C4-2B (cell line): Measurements from ENCODE around the gene QSOX2.

ENCODE experiments used
- H3K27ac ChIP-seq: fragments of 450-650 bp; 2 replicates; pipeline ENCODE4 v1.5.1; 2017
- CTCF ChIP-seq: fragments of 450-650 bp; conservative IDR thresholded peaks from 2 replicates; pipeline ENCODE4 v1.5.1; 2017; ENCODE audit warnings: mild to moderate bottlenecking
- ZFX ChIP-seq: fragments of 450-650 bp; IDR thresholded peaks from 2 replicates; pipeline ENCODE4 v1.6.1; 2017

Gene QSOX2

GRCh38 chr9:136285501-136286358 lies 40.1 kb upstream of the QSOX2 start:
- H3K27ac ChIP-seq, result no peak overlapping the region
- TF ChIP-seq CTCF, result no peak
- no peak for TF ChIP-seq ZFX

GRCh38 chr9:136284951-136285350 lies 39.3 kb upstream of the QSOX2 start:
- no peak overlapping the region for H3K27ac ChIP-seq
- TF ChIP-seq CTCF, result no peak
- TF ChIP-seq ZFX, result no peak

- TF ChIP-seq CTCF (no peak), ZFX (no peak)
- H3K27ac ChIP-seq, result no peak overlapping the region
These were observed 38.7 kb upstream of the QSOX2 start for GRCh38 chr9:136284311-136284710.

GRCh38 chr9:136283291-136284235 lies 38.0 kb upstream of the QSOX2 start:
- H3K27ac ChIP-seq, result no peak overlapping the region
- TF ChIP-seq ZFX (no peak), CTCF (peak; percentile 97)

GRCh38 chr9:136282272-136282861 lies 36.8 kb upstream of the QSOX2 start:
- TF ChIP-seq CTCF, result no peak
- H3K27ac ChIP-seq, result no peak overlapping the region

- H3K27ac ChIP-seq, result no peak overlapping the region
- TF ChIP-seq CTCF (no peak), ZFX (no peak)
These were observed 36.0 kb upstream of the QSOX2 start for GRCh38 chr9:136281421-136282271.
